Measurements from ENCODE around the gene SIGMAR1. TPM values are rescaled to one million over a fixed set of nuclear protein-coding genes. Genes with fewer than 3 reads are reported as not detected.

SIGMAR1 gene
- total RNA-seq, 1 donor from 2014 or later = 14.1 TPM

GRCh38 chr9:34656992-34657391 is 19.4 kb upstream of the SIGMAR1 start:
- Histone ChIP-seq H3K27me3 (ENCODE audit: control insufficient read depth in 3 of 3, insufficient read depth in 3 of 3, low read length in 3 of 3) (no peaks in the 10 kb centered on the region), H3K9ac (ENCODE audit: low read depth in 1 of 3, low read length in 3 of 3) (no peak overlapping the region), H3K4me1 (ENCODE audit: control insufficient read depth in 3 of 3, insufficient read depth in 3 of 3, low read length in 3 of 3) (peaks cover 30 to 37% (median 36%) of the 10 kb centered on the region in 3 donors), H3K9me3 (ENCODE audit: control insufficient read depth in 3 of 3, low read length in 3 of 3) (no peaks in the 10 kb centered on the region), H3K27ac (ENCODE audit: low read depth, low read length) (no peak overlapping the region), H3K4me3 (ENCODE audit: low read length in 3 of 3) (no peak overlapping the region), H3K36me3 (ENCODE audit: control insufficient read depth in 3 of 3, insufficient read depth in 3 of 3, low read length in 3 of 3) (peaks cover 18 to 40% (median 27%) of the 10 kb centered on the region in 3 donors)

- peaks cover 38 to 49% (median 47%) of the 10 kb centered on the region in 3 donors for H3K4me1 ChIP-seq (ENCODE audit: control insufficient read depth in 3 of 3, insufficient read depth in 3 of 3, low read length in 3 of 3)
- no peaks in the 10 kb centered on the region for H3K9me3 ChIP-seq (ENCODE audit: control insufficient read depth in 3 of 3, low read length in 3 of 3)
- H3K27me3 ChIP-seq (ENCODE audit: control insufficient read depth in 3 of 3, insufficient read depth in 3 of 3, low read length in 3 of 3) = no peaks in the 10 kb centered on the region
- peak overlapping the region in 1 of 3 donors; percentile 33 for H3K9ac ChIP-seq (ENCODE audit: low read depth in 1 of 3, low read length in 3 of 3)
- no peak overlapping the region for H3K27ac ChIP-seq (ENCODE audit: low read depth, low read length)
- H3K4me3 ChIP-seq (ENCODE audit: low read length in 3 of 3) = no peak overlapping the region
- peaks cover 7 to 25% (median 23%) of the 10 kb centered on the region in 3 donors for H3K36me3 ChIP-seq (ENCODE audit: control insufficient read depth in 3 of 3, insufficient read depth in 3 of 3, low read length in 3 of 3)
These were observed 17.8 kb upstream of the SIGMAR1 start for GRCh38 chr9:34655394-34655793.

DNA sequence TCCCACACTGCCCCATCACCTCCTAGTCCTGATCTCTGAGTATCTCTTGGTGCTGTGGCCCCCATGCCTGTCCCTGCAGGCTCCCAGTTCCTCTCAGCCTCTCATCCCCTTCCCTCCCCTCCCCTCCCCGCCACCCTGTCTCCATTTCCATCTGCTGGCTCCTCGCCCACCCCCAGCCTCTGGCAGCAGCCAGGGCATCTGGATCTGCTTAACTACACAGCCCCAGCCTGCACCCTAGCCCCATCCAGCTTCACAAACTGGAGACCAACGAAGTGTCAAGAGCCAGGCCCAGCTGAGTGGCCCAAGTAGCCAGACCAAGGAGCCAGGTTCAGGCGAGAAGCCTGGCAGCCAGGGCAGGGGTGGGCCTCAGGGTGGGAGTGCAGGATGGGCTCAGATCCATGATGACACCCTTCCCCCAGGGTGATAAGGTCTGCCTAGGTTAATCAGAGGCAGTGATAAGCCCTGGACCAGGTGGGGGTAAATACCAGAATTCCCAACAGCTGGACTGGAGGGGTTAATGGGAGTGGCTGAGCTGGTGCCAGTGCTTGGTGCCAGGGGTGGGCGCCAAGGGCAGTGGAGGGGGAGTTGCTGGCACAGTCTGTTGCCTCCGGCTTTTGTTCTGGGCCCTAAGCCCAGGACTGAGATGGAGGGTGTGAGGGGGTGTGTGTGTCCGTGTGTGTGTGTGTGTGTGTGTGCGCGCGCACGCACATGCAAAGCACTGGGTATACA is 16.9 kb upstream of the SIGMAR1 start:
- peak overlapping the region in 2 of 3 donors; percentile 7 to 9 for H3K4me3 ChIP-seq (ENCODE audit: low read length in 3 of 3)
- H3K36me3 ChIP-seq (ENCODE audit: control insufficient read depth in 3 of 3, insufficient read depth in 3 of 3, low read length in 3 of 3) = peaks cover 5 to 23% (median 20%) of the 10 kb centered on the region in 3 donors
- H3K27me3 ChIP-seq (ENCODE audit: control insufficient read depth in 3 of 3, insufficient read depth in 3 of 3, low read length in 3 of 3) = no peaks in the 10 kb centered on the region
- H3K27ac ChIP-seq (ENCODE audit: low read depth, low read length) = peak overlapping the region; percentile 72
- H3K9me3 ChIP-seq (ENCODE audit: control insufficient read depth in 3 of 3, low read length in 3 of 3) = no peaks in the 10 kb centered on the region
- peak overlapping the region in 1 of 3 donors; percentile 54 for H3K9ac ChIP-seq (ENCODE audit: low read depth in 1 of 3, low read length in 3 of 3)
- peaks cover 38 to 49% (median 47%) of the 10 kb centered on the region in 3 donors for H3K4me1 ChIP-seq (ENCODE audit: control insufficient read depth in 3 of 3, insufficient read depth in 3 of 3, low read length in 3 of 3)

DNA sequence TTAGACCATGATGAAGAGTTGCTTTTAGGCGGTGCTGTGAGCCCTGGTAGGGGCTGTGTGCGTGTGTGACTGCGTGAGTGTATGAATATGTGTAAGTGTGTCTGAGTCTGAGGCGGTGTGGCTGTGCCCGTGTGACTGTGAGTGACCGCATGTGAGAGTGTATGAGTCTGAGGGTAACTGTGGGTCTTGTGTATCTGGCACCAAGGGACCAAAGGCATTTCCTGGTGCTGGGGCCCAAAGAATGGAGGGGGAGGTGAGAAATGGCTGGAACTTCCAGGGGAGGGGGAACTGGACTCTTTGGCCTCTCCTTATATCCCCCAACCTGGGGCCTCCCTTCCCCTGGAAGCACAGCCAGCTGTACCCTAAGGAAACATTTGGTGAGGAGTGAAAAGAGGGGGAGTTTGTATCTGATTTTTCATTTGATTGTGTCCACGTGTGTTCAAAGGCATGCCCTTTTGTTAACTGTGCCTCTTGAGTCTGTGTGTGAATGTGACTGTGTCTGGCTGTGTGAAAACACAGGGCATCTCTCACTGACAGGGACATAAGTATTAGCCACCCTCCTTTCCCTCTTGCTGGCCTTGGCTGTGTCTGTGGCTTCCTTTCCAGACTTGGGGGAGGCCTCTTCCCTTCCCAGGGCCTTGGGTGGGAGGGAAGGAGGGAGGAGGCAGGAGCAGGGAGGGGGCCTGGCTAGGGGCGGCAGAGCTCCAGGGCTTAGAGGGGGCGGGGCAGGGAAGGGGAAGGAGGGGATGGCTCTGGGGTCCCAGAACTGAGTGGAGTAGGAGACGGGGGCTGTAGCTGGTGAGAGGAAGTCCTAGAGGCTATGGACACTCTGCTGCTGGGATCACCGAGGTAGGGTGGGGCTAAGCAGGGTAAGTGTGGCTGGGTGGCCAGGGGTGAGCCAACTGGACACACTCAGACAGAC is 15.8 kb upstream of the SIGMAR1 start:
- Histone ChIP-seq H3K9ac (ENCODE audit: low read depth in 1 of 3, low read length in 3 of 3) (peak overlapping the region; percentile 80 to 92 (median 85)), H3K27ac (ENCODE audit: low read depth, low read length) (peak overlapping the region; percentile 72), H3K4me1 (ENCODE audit: control insufficient read depth in 3 of 3, insufficient read depth in 3 of 3, low read length in 3 of 3) (peaks cover 42 to 59% (median 51%) of the 10 kb centered on the region in 3 donors), H3K27me3 (ENCODE audit: control insufficient read depth in 3 of 3, insufficient read depth in 3 of 3, low read length in 3 of 3) (no peaks in the 10 kb centered on the region), H3K4me3 (ENCODE audit: low read length in 3 of 3) (peak overlapping the region; percentile 34 to 96 (median 88)), H3K9me3 (ENCODE audit: control insufficient read depth in 3 of 3, low read length in 3 of 3) (no peaks in the 10 kb centered on the region), H3K36me3 (ENCODE audit: control insufficient read depth in 3 of 3, insufficient read depth in 3 of 3, low read length in 3 of 3) (peaks cover 15 to 32% (median 29%) of the 10 kb centered on the region in 3 donors)

GRCh38 chr9:34652602-34653000 is 15.0 kb upstream of the SIGMAR1 start:
- peak overlapping the region; percentile 80 to 92 (median 85) for H3K9ac ChIP-seq (ENCODE audit: low read depth in 1 of 3, low read length in 3 of 3)
- peaks cover 19 to 30% (median 30%) of the 10 kb centered on the region in 3 donors for H3K36me3 ChIP-seq (ENCODE audit: control insufficient read depth in 3 of 3, insufficient read depth in 3 of 3, low read length in 3 of 3)
- H3K4me3 ChIP-seq (ENCODE audit: low read length in 3 of 3) = peak overlapping the region; percentile 73 to 96 (median 88)
- H3K27ac ChIP-seq (ENCODE audit: low read depth, low read length) = peak overlapping the region; percentile 72
- no peaks in the 10 kb centered on the region for H3K27me3 ChIP-seq (ENCODE audit: control insufficient read depth in 3 of 3, insufficient read depth in 3 of 3, low read length in 3 of 3)
- no peaks in the 10 kb centered on the region for H3K9me3 ChIP-seq (ENCODE audit: control insufficient read depth in 3 of 3, low read length in 3 of 3)
- H3K4me1 ChIP-seq (ENCODE audit: control insufficient read depth in 3 of 3, insufficient read depth in 3 of 3, low read length in 3 of 3) = peaks cover 49 to 67% (median 59%) of the 10 kb centered on the region in 3 donors

DNA sequence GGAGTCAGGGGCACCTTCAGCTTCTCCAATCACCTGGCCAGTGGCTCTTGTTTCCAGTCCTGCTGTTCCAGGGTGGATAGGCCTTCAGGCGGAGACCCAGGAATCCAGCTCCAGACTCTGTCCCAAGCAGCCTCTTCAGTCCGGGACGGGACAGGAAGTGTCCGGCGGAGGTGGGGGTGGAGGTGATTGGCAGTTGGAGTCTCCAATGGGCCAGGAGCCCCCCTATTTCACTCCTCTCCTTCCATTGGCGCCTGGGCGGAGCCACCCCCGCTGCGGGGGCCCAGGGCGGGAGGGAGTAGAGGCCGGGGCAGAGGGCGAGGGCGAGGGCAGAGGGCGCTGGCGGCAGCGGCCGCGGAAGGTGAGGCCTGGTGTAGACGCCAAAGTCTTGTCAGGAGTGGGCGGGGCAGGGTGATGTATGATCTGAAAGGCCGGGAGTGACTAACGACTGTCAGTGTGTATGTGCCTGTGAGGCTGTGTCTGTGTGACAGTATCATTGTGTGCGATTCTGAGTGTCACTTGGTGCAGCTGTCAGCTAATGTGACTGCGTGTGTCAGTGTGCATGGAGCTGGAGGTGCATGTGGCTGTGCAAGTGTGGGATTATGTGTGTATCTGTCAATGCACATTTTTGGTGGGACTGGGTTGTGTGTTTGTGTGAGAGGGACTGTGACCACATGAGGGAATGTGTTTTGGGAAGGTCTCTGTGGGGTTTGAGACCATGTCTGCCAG is 14.5 kb upstream of the SIGMAR1 start, which contains the start of gene IL11RA:
Gene IL11RA (plus strand): TSS at position 310 of the 726 bp plus-strand sequence. CDS start 3,033 bp downstream, outside the sequence.
- Histone ChIP-seq H3K9ac (ENCODE audit: low read depth in 1 of 3, low read length in 3 of 3) (peak within 1 kb of the TSS; percentile 80 to 92 (median 85)), H3K36me3 (ENCODE audit: control insufficient read depth in 3 of 3, insufficient read depth in 3 of 3, low read length in 3 of 3) (peaks cover 19 to 29% (median 25%) of the 10 kb centered on the region in 3 donors), H3K4me1 (ENCODE audit: control insufficient read depth in 3 of 3, insufficient read depth in 3 of 3, low read length in 3 of 3) (peaks cover 55 to 72% (median 65%) of the 10 kb centered on the region in 3 donors), H3K4me3 (ENCODE audit: low read length in 3 of 3) (peak within 1 kb of the TSS; percentile 73 to 96 (median 88)), H3K27ac (ENCODE audit: low read depth, low read length) (peak within 1 kb of the TSS; percentile 72), H3K27me3 (ENCODE audit: control insufficient read depth in 3 of 3, insufficient read depth in 3 of 3, low read length in 3 of 3) (no peaks in the 10 kb centered on the region), H3K9me3 (ENCODE audit: control insufficient read depth in 3 of 3, low read length in 3 of 3) (no peaks in the 10 kb centered on the region)

GRCh38 chr9:34651321-34651720 is 13.7 kb upstream of the SIGMAR1 start:
- Histone ChIP-seq H3K4me1 (ENCODE audit: control insufficient read depth in 3 of 3, insufficient read depth in 3 of 3, low read length in 3 of 3) (peaks cover 58 to 80% (median 67%) of the 10 kb centered on the region in 3 donors), H3K27me3 (ENCODE audit: control insufficient read depth in 3 of 3, insufficient read depth in 3 of 3, low read length in 3 of 3) (no peaks in the 10 kb centered on the region), H3K4me3 (ENCODE audit: low read length in 3 of 3) (peak overlapping the region; percentile 65 to 96 (median 88)), H3K9me3 (ENCODE audit: control insufficient read depth in 3 of 3, low read length in 3 of 3) (no peaks in the 10 kb centered on the region), H3K36me3 (ENCODE audit: control insufficient read depth in 3 of 3, insufficient read depth in 3 of 3, low read length in 3 of 3) (peaks cover 19 to 26% (median 22%) of the 10 kb centered on the region in 3 donors), H3K9ac (ENCODE audit: low read depth in 1 of 3, low read length in 3 of 3) (peak overlapping the region; percentile 64 to 92 (median 85)), H3K27ac (ENCODE audit: low read depth, low read length) (peak overlapping the region; percentile 72)

DNA sequence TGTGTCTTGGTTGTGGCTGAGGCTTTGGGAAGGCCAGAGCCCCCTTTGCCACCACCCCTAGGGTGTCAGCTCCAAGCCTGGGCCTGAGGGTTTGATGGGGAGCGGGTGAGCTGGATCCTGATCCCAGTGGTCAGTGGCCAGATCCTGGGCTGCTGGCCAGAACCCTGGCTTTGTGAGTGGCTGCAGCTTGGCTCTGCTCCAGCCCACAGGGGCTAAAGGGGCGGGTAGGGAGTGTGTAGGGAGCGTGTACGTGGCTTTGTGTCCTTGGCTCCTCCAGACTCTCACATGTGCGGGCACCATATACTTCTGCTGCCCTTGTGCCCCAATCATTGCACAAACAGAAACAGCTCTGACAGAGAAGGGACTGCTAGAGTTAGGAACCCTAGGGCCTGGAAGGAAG is 13.2 kb upstream of the SIGMAR1 start:
- Histone ChIP-seq H3K9ac (ENCODE audit: low read depth in 1 of 3, low read length in 3 of 3) (peak overlapping the region in 2 of 3 donors; percentile 16 to 92), H3K36me3 (ENCODE audit: control insufficient read depth in 3 of 3, insufficient read depth in 3 of 3, low read length in 3 of 3) (peaks cover 19 to 26% (median 22%) of the 10 kb centered on the region in 3 donors), H3K27me3 (ENCODE audit: control insufficient read depth in 3 of 3, insufficient read depth in 3 of 3, low read length in 3 of 3) (no peaks in the 10 kb centered on the region), H3K27ac (ENCODE audit: low read depth, low read length) (peak overlapping the region; percentile 72), H3K4me3 (ENCODE audit: low read length in 3 of 3) (peak overlapping the region in 2 of 3 donors; percentile 65 to 96), H3K4me1 (ENCODE audit: control insufficient read depth in 3 of 3, insufficient read depth in 3 of 3, low read length in 3 of 3) (peaks cover 63 to 85% (median 72%) of the 10 kb centered on the region in 3 donors), H3K9me3 (ENCODE audit: control insufficient read depth in 3 of 3, low read length in 3 of 3) (no peaks in the 10 kb centered on the region)

DNA sequence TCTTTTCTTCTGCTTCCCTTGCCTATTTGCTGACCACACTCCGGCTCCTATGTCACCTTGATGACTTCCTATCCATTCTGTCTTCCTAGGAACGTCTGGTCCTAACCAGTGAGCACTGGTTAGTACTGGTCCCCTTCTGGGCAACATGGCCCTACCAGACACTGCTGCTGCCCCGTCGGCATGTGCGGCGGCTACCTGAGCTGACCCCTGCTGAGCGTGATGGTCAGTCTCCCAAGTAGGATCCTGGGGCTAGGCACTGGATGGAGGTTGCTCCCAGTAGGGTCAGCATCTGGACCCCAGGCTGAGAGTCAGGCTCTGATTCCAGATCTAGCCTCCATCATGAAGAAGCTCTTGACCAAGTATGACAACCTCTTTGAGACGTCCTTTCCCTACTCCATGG is 11.1 kb upstream of the SIGMAR1 start:
- Histone ChIP-seq H3K4me1 (ENCODE audit: control insufficient read depth in 3 of 3, insufficient read depth in 3 of 3, low read length in 3 of 3) (peaks cover 45 to 71% (median 57%) of the 10 kb centered on the region in 3 donors), H3K4me3 (ENCODE audit: low read length in 3 of 3) (no peak overlapping the region), H3K36me3 (ENCODE audit: control insufficient read depth in 3 of 3, insufficient read depth in 3 of 3, low read length in 3 of 3) (peaks cover 19 to 26% (median 22%) of the 10 kb centered on the region in 3 donors), H3K27me3 (ENCODE audit: control insufficient read depth in 3 of 3, insufficient read depth in 3 of 3, low read length in 3 of 3) (no peaks in the 10 kb centered on the region), H3K9ac (ENCODE audit: low read depth in 1 of 3, low read length in 3 of 3) (peak overlapping the region in 1 of 3 donors; percentile 25), H3K27ac (ENCODE audit: low read depth, low read length) (no peak overlapping the region), H3K9me3 (ENCODE audit: control insufficient read depth in 3 of 3, low read length in 3 of 3) (no peaks in the 10 kb centered on the region)
